Omental fat pad (tissue), 4 donors: ENCODE data around the gene CIZ1. TPM values are rescaled to one million over a fixed set of nuclear protein-coding genes. Genes with fewer than 3 reads are reported as not detected.
"Not testable (repeated sequence)": the region's sequence is repeated elsewhere in the genome, so short reads cannot be mapped to it uniquely, and the experiment has no call there.

ENCODE experiments used
- ATAC-seq: fragments of 150-250 bp; one replicate; pipeline ENCODE4 v1.9.1; 2016; ENCODE audit warnings: mild to moderate bottlenecking, moderate library complexity; ENCODE audit not compliant: low FRiP score
- DNase-seq: peaks from one replicate; pipeline ENCODE4 v3.0.0-alpha.2; 2019; ENCODE audit warnings: low spot score
- total RNA-seq, 4 donors: library from RNA; depleted of rRNA; stranded (reverse); fragments of >200 nt; gene quantifications; one replicate each; pipeline ENCODE4 v1.1.0, GENCODE V29; 2016
- TF ChIP-seq, protein P1 (sequence below), 3 donors: fragments of 450-650 bp; IDR thresholded peaks; one replicate each; pipeline ENCODE4 v1.5.1; 2016 to 2017; ENCODE audit warnings: antibody characterized with exemption in 3 of 3, mild to moderate bottlenecking in 3 of 3, moderate library complexity in 2 of 3

Gene CIZ1
- total RNA-seq, 4 donors from 2014 or later = 40.1 to 70.1 (median 52.5) TPM

DNA sequence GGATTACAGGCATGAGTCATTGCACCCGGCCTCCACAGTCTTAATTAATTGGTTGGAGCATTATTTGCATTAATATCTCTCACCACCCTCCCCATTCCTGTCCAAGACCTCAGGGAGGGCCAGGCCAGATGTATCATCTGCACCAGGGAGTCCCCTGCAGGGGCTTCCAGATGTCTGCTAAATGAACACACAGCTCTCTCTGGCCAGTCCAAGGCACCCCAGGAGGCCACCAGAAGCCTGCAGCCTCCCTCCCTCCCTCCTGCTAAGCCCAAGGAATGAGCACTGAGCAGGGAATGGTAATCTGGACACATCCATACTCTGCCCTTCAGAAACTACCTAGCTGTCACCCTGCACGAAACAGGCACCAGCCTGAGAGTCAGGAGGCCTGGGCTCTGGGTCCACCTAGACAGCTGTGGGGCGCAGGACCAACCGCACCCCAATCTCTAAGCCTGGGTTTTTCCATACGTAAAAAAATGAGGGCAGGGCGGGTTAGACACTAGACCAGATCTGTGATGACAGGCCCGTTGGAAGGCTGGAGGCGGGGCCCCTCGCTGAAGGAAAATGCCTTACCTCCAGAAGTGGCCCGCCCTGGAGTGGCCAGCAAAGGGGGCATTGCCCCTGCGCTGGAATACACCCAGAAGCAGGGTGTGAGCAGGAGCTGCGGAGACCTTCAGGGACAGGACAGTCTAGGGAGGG is 8.3 kb downstream of the CIZ1 start:
- DNase-seq (no peak), ATAC-seq (no peak)
- TF ChIP-seq, protein P1, sequence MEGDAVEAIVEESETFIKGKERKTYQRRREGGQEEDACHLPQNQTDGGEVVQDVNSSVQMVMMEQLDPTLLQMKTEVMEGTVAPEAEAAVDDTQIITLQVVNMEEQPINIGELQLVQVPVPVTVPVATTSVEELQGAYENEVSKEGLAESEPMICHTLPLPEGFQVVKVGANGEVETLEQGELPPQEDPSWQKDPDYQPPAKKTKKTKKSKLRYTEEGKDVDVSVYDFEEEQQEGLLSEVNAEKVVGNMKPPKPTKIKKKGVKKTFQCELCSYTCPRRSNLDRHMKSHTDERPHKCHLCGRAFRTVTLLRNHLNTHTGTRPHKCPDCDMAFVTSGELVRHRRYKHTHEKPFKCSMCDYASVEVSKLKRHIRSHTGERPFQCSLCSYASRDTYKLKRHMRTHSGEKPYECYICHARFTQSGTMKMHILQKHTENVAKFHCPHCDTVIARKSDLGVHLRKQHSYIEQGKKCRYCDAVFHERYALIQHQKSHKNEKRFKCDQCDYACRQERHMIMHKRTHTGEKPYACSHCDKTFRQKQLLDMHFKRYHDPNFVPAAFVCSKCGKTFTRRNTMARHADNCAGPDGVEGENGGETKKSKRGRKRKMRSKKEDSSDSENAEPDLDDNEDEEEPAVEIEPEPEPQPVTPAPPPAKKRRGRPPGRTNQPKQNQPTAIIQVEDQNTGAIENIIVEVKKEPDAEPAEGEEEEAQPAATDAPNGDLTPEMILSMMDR (IDR thresholded peaks at IDR 0.05) = no peak

DNA sequence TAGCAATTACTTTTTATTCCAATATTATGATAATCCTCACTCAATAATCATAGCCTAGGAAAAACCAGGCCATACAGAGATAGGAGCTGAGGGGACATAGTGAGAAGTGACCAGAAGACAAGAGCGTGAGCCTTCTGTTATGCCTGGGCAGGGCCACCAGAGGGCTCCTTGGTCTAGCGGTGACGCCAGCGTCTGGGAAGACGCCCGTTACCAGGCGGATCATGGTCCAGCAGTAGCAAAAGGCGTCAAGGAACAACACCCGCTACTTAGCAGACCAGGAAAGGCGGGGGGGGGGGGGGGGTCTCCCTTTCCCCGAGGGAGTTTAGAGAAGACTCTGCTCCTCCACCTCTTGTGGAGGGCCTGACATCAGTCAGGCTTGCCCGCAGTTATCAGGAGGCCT is 9.9 kb downstream of the CIZ1 start:
- not testable (repeated sequence) for ATAC-seq, DNase-seq

DNA sequence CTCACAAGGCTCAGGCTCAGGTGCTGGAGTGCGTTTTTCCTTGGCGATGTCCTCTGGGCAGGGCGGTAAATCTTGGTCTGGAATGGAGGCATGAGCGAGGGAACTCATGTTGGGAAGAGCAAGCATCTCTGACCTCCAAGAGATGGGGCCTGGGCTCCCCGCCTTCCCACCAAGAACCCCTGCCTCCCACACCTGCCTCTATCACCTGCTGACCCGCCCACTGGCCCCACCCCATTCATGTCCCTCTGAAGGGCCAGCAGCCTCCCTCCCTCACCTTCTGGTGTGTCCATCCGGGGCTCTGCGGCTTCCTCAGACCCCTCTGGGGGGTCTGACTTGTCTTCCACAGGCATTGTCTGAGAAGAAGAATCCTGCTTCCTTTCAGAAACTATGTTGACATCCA is 10.9 kb downstream of the CIZ1 start:
- TF ChIP-seq, protein P1 (IDR thresholded peaks at IDR 0.05) = no peak
- no peak for DNase-seq
- no peak for ATAC-seq

DNA sequence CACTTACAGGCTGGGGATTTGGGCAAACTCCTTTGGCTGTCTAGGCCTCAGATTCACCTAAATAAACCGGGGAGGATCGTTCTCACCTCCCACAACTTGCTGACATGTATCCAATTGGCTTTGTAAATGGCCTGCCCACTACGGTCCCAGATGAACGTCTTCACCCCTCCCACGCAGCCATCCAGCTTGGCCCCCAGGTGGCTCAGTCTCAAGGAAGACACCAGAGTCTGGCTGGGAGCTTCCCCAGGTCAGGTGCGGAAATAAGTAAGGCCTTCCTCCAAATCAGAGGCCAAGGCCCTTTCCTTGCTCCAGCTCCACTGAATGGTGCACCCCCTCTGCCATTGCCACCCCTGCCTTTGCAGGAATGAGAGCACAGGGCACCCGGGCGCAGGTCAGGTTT is 11.4 kb downstream of the CIZ1 start:
- TF ChIP-seq, protein P1 (IDR thresholded peaks at IDR 0.05) = no peak
- DNase-seq (no peak), ATAC-seq (no peak)

DNA sequence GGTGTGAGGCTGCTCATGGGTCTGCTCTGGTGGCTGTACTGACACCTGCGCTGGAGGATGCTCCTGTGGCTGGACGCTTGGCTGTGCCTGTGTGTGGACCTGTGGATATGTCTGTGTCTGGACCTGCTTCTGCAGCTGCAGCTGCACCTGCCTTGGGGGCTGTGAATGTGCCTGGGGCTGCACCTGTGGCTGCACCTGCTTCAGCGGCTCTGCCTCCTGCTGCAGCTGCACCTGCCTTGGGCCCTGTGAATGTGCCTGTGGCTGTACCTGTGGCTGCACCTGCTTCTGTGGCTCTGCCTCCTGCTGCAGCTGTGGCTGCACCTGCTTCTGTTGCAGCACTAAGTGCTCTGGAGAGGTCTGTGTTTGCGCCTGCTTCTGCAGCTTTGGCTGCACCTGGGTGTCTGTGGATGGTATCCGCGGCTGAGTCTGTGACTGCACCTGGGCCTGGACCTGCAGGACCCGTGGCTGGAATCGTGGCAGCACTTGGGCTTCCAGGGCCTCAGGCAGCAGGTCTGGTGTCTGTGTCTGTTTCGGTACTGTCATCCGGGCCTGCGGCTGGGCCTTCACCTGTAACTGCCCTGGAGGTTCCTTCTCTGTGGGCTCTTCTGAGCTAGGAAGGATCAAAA is 12.5 kb downstream of the CIZ1 start:
- ATAC-seq (no peak), DNase-seq (no peak)
- TF ChIP-seq, protein P1 (IDR thresholded peaks at IDR 0.05) = no peak

DNA sequence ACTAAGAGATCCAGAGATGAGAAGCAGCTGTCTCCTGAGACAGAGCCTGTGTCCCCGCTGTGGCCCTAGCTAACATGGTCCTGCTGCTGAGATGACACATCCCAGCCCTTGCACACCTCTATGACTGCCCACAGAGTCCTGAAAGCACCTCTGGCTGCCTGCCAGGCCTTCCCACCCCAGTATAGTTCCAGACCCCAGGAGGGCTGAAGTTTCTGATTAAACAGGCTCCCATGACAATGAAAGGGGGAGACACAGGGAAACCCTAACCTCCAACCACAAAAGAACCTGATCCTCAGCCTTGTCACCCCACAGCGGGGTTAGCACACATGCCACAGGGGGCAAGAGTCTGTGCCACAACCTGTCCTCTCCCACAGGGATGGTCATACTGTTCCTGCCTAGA is 15.6 kb downstream of the CIZ1 start:
- ATAC-seq = no peak

DNA sequence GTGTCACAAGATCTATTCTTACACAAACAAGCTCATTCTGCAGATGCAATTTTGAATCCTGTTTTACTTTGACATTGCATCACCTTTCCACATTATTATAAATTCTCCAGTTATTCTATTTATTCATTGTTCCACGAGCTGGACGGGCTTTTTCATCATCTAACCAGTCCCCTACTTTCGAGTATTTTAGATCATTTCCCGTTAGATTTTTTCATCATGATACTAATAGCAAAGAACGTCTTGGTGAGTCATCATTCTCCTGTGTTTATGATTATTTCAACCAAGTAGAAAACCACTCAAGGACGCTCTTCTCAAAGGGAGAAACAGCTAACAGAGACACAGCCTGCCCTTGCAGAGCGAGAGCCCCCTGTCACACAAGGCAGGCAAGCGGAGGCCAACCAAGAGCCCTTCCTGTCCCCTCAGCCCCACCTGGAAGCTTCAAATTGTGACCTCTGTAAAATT is 16.2 kb downstream of the CIZ1 start:
- no peak for ATAC-seq
- TF ChIP-seq, protein P1 (IDR thresholded peaks at IDR 0.05) = no peak
- DNase-seq = no peak

More for the DNA sequence above, 15.6 kb downstream of the CIZ1 start:
- TF ChIP-seq, protein P1 (IDR thresholded peaks at IDR 0.05) = no peak
- no peak for DNase-seq
